Stimulated activated CD4-positive, alpha-beta T cell treated with anti-CD3 and anti-CD28 coated beads, Interleukin-12 subunit alpha, Interleukin-12 subunit beta, amount 100 ng/mL, for 4 hours (primary cell): ENCODE measurements around the gene LNX2.

Source experiments
- DNase-seq: peaks from one replicate; pipeline ENCODE4 v3.0.0-alpha.2; 2020

LNX2 gene

DNA sequence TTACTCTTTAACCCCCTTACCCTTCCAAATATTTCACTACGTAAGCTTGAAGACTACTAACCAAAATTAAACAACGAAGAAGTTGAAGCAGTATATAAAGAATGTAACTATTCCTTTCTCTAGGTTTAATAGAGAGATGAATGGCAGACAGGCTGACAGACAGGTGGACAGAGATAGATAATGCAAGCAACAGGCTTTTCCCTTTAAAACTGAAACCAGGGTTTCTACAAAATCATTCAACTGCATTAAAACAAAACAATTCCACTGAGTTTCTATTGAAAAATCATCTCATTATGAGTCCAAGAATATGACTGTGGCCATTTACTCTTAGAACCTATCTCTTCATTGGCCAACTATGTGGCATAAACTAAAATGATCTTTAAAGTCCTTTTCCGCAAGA is 15.2 kb downstream of the LNX2 start:
- no peak for DNase-seq

DNA sequence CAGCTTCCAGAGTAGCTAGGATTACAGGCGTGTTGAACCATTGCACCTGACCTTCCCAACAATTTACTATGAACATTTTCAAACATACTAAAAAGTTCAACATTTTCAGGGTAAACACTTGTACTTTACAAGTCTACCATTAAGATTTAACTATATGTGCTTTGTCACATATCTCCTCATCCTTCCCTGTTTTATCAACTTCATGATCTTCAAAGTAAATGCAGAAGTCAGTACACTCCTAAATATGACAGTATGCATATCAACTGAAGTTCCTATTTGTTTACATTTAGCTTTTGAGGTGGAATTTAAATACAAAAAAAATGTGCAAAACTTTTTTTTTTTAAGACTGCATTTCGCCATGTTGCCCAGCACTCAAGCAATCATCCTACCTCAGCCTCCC is 18.5 kb downstream of the LNX2 start:
- DNase-seq = no peak

DNA sequence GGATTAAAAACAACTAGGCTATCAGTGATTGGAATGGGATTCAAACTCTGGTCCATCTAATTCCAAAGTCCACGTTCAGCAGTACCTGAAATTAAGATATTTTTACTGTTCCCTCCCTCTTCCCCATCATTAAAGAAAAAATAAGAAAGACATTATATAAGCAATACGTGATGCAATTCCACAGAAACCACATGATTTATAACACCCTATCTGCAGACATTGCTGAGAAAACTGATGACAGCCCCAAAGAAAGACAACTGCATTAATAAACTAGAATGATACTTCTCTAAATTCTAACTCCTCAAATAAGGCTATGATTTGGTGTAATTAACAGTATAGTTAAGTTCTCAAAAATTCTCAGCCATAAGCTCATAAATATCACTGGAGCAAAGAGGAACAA is 19.1 kb downstream of the LNX2 start:
- no peak for DNase-seq

DNA sequence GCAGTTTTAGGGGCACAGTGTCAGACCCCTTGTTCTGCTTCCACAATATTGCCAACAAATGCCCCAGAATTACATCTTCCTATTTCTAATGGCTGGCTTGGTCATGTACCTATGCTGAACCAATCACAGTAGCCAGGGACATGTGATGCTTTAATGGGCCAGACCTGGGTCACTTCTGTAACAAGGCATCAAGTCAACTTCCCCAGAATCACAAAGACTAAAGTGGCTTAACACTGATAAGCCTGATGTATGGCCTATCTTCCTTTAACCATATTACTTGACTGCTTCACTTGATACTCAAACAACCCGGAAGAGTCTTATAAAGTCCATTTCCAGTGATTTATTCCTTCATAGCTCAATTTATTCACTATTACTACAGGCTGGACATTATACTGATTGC is 19.6 kb downstream of the LNX2 start:
- DNase-seq = no peak

DNA sequence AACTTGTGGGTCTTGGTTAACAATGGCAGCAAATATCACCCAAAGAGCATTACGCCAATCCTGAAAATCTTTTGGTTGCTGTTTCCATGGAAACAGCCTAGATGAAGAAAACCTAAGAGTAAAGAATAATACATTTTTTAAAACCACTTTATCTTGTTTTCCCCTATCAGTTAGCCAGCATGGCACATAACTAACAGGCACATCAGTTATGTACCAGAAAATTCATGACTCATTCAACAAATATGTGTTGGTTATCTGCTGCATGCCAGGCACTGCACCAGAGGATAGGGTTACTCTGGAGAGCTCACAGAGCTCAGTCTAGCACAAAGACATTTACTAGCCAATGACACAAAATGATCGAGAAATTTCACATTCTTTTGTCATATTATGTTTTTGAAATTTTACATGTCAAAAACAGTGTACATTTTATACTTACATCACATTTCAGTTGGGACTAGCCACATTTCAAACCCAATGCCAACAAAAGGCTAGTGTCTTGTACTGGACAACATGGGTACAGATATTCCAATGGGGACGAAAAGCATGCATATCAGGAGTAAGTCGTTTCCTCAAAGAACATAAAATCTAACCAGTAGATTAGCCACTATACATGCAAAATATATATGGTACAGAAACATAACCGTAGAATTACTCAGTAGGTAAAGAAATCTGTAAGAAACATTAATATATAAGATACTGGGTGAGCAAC is 20.3 kb downstream of the LNX2 start:
- DNase-seq = no peak

DNA sequence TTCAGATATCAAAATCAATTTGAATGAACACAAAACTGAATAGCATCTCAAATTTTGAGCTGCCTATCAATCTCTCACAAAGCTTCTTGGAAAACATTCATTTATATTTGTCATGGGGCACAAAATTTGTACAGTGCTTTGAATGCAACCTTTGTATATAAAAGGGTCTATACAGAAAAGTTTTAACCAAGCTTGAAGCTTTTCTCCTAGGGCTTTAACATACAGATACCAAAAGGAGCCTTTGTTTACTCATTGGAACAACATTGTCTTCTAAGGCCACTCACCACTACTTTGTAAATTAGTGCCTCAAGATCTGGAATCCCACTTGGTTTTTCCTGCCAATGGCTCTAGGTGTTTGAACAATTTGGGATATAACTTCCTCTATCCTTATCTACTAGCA is 21.2 kb downstream of the LNX2 start:
- no peak for DNase-seq

DNA sequence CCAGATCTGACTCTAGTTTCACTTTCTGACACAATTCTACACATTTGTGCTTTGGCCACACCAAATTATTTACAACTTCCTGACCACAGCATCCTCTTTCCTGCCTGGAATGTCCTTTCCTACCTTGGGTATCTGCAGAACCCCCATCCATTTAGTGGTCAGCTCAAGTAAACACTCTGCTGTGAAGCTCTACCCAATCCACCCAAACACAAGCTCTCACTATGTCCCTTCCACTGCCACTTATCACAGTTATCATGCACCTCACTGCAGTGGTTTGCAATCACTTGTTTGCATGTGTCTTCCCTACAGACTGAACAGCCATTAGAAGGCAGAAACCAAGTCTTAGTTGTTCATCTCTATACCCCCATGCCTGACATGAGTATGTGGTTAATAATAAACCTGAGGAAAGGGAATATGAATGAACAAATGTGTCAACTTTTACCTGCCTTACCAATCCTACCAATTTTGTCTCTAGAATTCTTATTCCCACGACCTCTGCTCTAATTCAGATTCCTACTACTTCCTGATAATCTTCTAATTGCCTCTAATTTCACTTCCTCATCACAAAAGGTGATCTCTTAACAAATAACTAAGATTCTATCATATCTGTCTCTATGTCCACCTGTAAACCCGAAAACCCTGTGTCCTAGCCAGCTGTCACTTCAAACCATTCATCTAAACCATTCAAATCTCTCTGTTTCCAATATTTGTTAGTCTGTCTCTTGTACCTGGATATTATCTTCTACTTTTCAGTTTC is 25.1 kb downstream of the LNX2 start:
- DNase-seq = no peak

DNA sequence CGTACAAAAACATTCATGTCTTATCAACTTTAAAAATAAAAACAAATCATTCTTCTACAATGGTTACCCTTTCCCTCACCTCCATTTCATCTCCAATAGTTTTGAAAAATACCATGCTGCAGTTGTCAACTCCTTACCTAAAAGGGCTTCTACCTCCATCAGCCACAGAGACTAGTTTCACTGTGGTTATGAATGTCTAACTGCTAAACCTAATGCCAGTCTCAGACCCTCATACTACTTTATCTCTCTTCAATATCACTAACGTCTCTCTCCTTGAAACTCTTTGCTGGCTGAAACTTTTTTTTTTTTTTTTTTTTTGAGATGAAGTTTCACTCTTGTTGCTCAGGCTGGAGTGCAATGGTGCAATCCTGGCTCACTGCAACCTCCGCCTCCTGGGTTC is 27.1 kb downstream of the LNX2 start:
- DNase-seq = no peak

DNA sequence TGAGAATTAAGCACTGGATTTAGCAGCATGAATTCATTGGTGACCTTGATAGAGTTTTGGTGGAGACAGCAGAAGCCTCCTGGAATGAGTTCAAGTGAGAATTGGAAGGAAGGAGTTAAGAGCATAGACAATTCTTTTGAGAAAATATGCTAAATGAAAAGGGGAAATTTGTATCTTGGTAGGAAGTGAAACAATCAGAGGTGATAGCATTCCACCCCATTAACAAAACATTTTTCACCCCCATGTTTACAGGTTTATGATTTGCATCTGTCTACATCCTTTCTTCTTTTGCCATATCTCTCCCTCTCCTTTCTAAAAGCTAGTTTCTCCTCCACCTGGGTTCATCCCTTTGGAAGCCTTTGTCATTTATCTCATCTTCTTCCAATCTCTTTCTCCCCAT is 27.5 kb downstream of the LNX2 start:
- no peak for DNase-seq

DNA sequence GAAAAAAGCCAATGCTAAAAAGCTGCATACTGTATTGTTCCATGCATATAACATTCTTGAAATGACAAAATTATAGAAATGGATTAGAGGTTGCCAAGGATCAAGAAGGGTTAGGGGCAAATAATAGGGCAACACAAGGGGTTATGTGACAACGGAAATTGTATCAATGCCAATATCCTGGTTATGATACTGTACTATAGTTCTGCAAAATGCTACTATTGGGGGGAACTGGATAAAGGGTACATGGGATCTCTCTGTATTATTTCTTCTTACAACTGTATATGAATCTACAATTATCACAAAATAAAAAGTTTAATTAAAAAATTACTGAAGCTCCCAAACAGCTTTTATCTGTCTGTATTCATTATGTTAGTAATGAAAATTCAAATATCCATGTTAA is 31.9 kb downstream of the LNX2 start:
- no peak for DNase-seq

DNA sequence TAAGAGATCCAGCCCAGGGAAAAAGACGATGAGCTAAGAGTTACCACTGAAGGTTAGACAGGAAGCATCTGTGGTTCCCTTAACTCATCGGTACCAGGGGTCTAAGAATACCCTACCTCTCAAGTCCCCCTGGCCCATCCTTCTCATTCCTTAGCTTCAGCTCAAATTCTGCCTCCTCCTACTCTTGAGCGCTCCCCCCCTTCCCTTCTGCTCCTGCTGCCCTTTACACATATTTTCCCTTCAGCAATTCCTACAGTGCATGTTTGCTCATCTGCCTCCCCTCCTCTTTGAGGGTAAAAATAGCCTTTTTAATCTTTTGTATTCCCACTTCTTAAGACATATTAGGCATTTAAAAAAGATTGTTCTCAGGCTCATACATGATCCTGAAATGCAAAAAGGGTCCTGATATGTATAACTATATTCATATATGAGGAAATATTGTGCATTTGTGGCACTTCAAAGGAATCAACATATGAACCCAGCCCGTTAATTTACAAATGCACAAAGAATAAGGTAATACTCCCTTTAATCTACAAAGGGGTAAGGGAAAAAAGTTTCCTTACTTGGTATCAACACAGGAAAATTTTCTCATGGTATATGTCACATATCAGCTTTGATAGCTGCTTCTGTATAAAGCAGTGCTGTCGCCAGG is 33.1 kb downstream of the LNX2 start:
- DNase-seq = no peak

DNA sequence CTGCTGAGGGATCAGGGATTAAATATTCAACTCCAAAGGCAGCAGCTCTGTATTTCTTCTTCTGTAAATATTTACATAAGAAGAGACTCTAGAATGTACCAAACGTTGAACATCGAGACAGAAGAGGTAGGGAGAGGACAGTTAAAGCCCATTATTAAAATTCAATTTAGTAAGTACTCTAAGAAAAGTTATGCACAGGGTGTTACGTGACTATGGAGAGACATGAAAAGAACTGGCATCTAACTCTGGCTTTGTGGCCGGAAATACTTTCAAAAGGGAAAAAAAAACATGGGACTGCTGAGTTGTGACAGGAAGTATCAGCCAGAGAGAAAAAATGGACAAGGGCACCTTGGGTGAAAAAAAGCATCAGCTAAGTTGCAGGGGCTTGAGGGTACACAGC is 36.7 kb downstream of the LNX2 start:
- DNase-seq = no peak

DNA sequence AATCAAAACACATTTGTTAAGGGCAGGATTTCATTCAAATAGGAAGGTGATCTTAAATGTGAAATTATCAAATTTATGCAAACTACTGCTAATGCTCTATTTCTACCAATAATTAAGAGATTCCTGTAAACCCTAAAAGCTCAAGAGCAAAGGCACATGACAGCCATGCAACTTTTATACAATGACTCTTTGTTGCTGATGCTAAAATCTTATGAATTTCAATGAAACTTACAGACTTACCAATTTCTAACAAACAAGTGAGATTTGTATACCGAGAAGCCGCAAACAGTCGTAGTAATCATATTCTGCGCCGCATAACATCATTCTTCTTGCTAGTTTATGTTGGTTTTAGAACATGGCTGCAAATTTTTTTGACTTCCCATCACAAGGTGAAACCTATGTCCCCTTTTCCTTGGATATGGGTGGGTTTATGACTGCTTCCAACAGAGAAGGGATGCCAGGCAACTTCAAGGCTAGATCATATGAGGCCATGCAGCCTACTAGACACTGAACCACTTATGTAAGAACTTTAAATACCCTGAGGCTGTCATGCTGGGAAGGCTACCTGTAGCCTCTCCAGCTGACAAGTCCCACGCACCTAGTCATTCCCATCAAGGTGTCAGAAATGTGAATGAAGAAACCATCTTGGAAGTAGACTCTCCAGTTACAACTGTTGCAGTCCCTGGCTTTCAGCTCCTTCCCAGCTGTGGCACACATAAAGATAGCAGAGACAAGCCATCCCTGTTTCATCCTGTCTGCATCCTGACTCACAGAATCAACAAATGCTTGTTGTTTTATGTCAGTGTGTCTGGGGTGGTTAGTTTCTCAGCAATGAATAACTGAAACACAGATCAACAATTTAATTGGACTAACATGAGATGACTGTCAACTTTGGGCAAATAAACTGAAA is 42.0 kb downstream of the LNX2 start:
- no peak for DNase-seq

DNA sequence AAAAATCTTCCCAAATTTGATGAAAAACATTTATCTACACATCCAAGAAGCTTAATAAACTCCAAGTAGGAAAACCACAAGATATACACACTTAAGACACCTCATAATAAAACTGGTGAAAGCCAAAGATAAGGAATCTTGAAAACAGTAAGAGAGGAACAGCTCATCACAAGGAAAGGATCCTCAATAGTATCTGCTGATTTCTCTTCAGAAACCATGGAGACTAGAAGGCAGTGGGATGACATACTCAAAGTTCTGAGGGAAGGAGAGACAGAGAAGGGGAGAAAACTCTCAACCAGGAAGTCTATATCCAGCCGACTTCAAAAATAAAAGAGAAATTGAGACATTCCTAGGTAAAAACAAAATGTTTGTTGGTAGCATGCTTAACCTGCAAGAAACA is 45.7 kb downstream of the LNX2 start:
- no peak for DNase-seq

DNA sequence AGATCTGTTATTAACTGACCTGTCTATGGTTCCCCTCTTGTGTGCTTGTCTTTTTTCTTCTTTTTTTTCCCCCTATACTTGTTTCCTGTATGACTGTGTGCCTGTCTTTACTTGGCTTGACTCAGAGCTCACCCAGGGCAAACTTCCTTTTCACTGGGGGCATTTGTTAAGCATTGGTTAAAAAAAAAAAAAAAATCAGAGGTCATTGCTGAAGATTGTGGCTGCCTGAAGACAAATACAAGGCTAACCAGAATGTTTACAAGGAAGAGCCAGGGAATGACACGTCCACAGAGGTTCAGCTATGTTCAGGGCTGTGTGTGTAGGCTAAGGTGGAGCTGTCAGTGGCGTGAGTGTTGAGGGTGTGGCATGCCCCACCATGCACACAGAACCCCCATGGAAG is 47.1 kb downstream of the LNX2 start:
- no peak for DNase-seq

DNA sequence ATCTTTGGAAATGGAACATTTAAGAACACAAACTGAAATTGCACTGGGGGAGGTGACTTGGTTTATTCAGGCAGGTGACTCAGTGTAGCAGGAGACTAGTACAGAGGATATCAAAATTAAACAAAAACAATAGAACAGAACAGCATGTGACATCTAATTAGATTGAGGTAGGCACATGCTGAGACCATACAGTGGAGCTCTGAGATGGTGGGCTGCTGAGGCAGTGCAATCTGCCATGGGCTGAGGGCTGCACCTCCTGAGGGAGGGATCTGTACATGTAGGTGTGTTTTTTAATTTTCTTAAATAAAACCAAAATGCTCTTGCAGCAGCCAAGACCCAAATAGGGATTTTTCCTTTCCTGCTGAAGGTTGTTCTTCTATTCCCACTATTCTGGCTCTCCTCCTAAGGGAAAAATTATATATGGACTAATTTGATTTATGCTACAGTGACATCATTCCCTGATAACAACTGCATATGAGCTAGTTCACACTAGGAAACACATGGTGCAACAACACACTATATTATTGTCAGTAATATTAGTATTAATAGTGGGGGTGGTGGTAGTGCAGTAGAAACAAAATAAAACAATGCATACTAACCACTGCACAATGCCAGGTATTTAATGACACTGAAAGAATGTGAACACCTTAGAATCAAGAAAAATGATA is 48.0 kb downstream of the LNX2 start:
- no peak for DNase-seq

DNA sequence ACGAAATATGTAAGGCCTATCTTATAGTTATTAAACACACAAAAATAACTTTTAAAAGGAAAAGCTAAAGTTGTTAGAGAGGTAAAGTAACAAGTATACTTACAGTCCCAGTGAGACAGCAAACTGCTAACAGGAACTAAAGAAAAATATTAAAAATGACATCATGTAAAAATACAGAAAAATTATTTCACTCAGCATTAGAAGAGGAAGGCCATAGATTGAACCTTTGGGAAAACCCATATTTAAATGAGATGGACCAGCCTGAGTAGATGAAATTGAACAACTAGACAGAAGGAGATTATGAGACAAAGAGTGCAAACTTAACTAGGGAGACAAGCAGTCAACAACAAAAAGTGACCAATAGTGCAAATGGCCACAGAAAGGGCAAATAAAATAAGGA is 49.4 kb downstream of the LNX2 start:
- DNase-seq = no peak

DNA sequence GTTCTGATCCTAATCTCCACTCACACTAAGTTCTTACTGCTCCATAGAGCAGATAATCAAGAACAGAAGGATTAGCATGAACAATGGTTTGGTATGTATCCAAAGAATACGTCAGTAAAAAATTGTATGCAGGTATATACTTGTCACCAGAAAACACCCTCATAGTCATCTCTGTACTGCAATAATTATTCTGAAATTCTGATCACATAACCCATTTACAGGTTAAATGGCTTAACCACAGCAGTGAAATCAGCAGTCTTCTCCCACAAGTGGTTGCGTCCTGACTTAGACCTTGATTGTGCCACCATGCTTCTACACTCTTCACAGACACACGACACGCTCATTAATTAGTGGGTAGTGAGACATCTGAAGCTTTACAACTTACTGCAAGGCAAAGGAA is 50.9 kb downstream of the LNX2 start:
- DNase-seq = no peak

DNA sequence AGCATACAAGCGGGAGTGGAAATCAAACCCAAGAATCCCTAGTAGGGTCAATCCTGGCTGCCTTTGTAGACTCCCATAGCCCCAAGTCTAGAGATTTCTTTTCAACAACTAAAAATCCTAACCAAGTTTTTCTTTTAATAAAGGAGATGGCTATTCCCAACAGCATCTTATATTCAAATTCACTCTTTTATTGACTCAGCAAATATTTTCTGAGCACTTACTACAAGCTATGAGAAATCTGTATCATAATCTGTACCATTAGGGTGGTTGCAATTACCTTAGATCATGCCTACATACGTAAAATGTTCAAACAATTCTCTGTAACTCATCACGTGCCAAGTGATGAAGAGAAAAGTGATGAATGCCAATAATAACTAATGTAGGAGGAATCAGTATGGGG is 54.5 kb downstream of the LNX2 start:
- no peak for DNase-seq

DNA sequence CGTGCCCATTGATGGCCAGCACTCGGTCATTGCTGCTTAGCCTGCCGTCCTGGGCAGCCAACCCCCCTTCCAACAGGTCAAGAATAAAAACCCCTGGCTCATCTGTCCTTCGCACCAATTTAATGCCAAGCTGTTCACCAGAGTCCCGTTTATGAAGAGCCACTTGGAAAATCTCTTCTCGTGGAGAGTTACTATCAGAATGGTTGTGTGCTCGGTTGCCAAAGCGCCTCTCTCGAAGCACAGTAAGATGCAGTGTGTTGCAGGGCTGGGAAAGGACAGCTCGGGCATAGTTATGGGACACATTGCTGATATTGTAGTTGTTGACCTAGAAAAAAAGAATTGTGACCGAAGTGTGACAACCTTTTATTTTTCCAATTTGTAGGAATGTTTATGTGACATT is 57.9 kb downstream of the LNX2 start:
- no peak for DNase-seq

DNA sequence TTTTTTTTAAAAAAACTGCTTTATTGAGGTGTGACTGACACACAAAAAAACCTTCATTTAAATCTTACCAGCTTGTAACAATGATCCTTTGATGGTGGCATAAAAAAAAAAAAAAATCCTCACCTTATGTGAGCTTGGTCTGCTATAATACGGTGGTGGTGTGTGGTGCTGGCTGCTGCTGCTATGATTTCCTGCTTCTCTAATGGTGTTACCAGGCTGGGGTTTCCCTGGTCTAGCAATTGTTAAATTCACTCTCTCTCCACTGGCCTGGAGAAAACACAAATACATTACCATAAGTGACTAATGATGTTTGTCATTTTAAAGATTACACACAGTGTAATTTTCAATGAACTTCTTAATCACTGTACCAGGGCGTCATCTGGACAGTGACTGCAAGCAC is 60.6 kb downstream of the LNX2 start:
- DNase-seq = no peak

DNA sequence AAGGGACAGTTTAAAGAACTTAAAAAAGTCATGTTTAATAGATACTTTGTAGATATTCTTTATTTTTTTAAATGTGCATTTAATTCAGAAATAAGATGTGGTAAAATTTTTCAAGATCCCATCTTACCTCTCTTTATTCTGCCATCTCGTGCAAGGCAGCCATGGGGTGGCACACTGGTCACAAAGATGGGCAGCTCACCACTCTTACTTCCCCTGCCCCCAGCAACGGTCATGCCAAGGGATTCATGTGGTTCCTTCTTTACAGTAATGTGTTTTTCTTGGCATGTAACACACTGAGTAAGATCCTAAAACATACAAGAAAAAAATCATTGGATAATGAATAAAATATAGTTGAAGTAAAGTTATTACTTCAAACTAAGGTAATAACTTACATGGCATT is 64.2 kb downstream of the LNX2 start:
- DNase-seq = no peak

DNA sequence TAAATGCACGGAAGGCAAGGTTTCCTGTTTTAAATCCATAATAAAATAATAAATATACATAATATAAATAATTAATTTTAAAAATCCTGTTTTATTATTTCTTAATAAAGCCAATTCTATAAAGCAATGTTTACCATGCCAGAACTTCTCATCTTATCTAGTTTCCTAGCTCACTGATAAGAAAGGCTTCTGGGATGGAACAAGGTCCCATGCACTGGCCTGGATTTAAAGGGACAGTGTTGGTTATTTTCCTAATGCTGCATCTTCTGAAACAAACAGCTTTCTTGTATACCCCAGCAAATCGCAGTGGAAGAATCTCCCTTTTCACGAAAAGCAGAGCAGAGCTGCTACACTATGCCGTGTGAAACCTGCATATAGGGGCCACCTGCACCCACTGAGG is 68.8 kb downstream of the LNX2 start:
- no peak for DNase-seq
